H1 (cell line): ENCODE data around the gene UCKL1. TPM values are rescaled to one million over a fixed set of nuclear protein-coding genes. Genes with fewer than 3 reads are reported as not detected.
"Not testable (repeated sequence)": the region's sequence is repeated elsewhere in the genome, so short reads cannot be mapped to it uniquely, and the experiment has no call there.

Experiments
- CTCF ChIA-PET: fragments of 300-600 bp; sonication (Branson Sonifier 250); formaldehyde crosslinking; loops from one replicate; lab custom pipeline; 2021; ENCODE audit not compliant: partially characterized antibody; lab: Charles Lee
- POLR2A ChIA-PET: fragments of 300-600 bp; sonication (Branson Sonifier 250); formaldehyde crosslinking; loops from one replicate; lab custom pipeline; 2021; ENCODE audit warnings: inconsistent platforms; ENCODE audit not compliant: partially characterized antibody; lab: Charles Lee
- DNase-seq, 2 experiments: peaks; one replicate each; pipeline versions ENCODE4 v3.0.0 to v3.0.0-alpha.2; 2010 to 2022; ENCODE audit warnings: low spot score in 2 of 2, low read depth in 1 of 2, mixed read lengths in 1 of 2
- FAIRE-seq: peaks from 2 replicates; lab custom pipeline; 2011; peaks lifted over from hg19 to GRCh38; lab: Jason Lieb, UNC
- H2AFZ ChIP-seq: 2 replicates; pipeline ENCODE4 v1.8.1; 2012; ENCODE audit warnings: low read length, inconsistent platforms
- H2AK5ac ChIP-seq: 2 replicates; pipeline ENCODE4 v1.6.1; 2013; ENCODE audit warnings: low read depth, low read length
- H2BK120ac ChIP-seq: replicated peaks from 2 replicates; pipeline ENCODE3; 2013; ENCODE audit warnings: low read depth, low read length, inconsistent platforms
- H2BK12ac ChIP-seq: 2 replicates; pipeline ENCODE4 v1.6.1; 2013; ENCODE audit warnings: low read depth, low read length
- H2BK15ac ChIP-seq: 2 replicates; pipeline ENCODE4 v1.6.1; 2013; ENCODE audit warnings: low read length
- H2BK20ac ChIP-seq: 2 replicates; pipeline ENCODE4 v1.6.1; 2013; ENCODE audit warnings: low read length
- H2BK5ac ChIP-seq: 2 replicates; pipeline ENCODE4 v1.6.1; 2013; ENCODE audit warnings: low read depth, low read length
- H3K14ac ChIP-seq: 2 replicates; pipeline ENCODE4 v1.6.1; 2013; ENCODE audit warnings: inconsistent platforms; ENCODE audit not compliant: insufficient read length
- H3K18ac ChIP-seq: 2 replicates; pipeline ENCODE4 v1.6.1; 2013; ENCODE audit warnings: low read length; ENCODE audit errors: extremely low read depth
- H3K23ac ChIP-seq: 2 replicates; pipeline ENCODE4 v1.6.1; 2013; ENCODE audit warnings: inconsistent platforms; ENCODE audit not compliant: insufficient read length
- H3K23me2 ChIP-seq: 2 replicates; pipeline ENCODE4 v1.6.1; 2013; ENCODE audit warnings: low read depth, low read length
- H3K27ac ChIP-seq: 2 replicates; pipeline ENCODE4 v1.6.1; 2011; ENCODE audit warnings: low read depth, low read length, inconsistent platforms
- H3K27me3 ChIP-seq, 4 experiments: replicated peaks in 1 of 4; 1 replicate in 1 of 4; 2 replicates in 3 of 4; pipeline versions ENCODE4 v1.6.1 to v1.8.1; 2011 to 2013; ENCODE audit warnings: low read length in 3 of 4, mild to moderate bottlenecking in 3 of 4, inconsistent platforms in 2 of 4, mixed read lengths in 2 of 4, moderate library complexity in 1 of 4; ENCODE audit not compliant: control insufficient read depth in 3 of 4, insufficient read depth in 3 of 4; ENCODE audit errors: extremely low read depth in 1 of 4
- H3K36me3 ChIP-seq, 4 experiments: 2 replicates each; pipeline versions ENCODE4 v1.6.1 to v1.8.1; 2011 to 2013; ENCODE audit warnings: mild to moderate bottlenecking in 4 of 4, low read length in 3 of 4, moderate library complexity in 2 of 4, control low read depth in 1 of 4, inconsistent platforms in 1 of 4; ENCODE audit not compliant: insufficient read depth in 4 of 4, control insufficient read depth in 2 of 4
- H3K4ac ChIP-seq: replicated peaks from 2 replicates; pipeline ENCODE3; 2013; ENCODE audit warnings: low read length, low read depth, mixed read lengths, inconsistent platforms; ENCODE audit not compliant: insufficient read length
- H3K4me1 ChIP-seq, 4 experiments: replicated peaks in 1 of 4; 1 replicate in 1 of 4; 2 replicates in 3 of 4; pipeline versions ENCODE4 v1.6.1 to v1.8.1; 2011 to 2013; ENCODE audit warnings: low read length in 3 of 4, inconsistent platforms in 2 of 4, mixed read lengths in 1 of 4; ENCODE audit not compliant: insufficient read depth in 4 of 4, control insufficient read depth in 3 of 4
- H3K4me2 ChIP-seq, 2 experiments: 2 replicates each; pipeline versions ENCODE4 v1.6.1 to v1.8.1; 2011 to 2013; ENCODE audit warnings: low read depth in 2 of 2, low read length in 2 of 2, control low read depth in 1 of 2, inconsistent platforms in 1 of 2, mild to moderate bottlenecking in 1 of 2; ENCODE audit not compliant: insufficient read depth in 1 of 2
- H3K4me3 ChIP-seq, 4 experiments: fragments of 200-600, 300-600 bp in 1 of 4; sonication (generic), shearing (Covaris generic), sonication (Bioruptor Twin) in 1 of 4; 2 replicates each; pipeline versions ENCODE4 v1.5.1 to v1.8.1; 2011 to 2016; ENCODE audit warnings: low read length in 4 of 4, low read depth in 3 of 4, control low read depth in 2 of 4, inconsistent platforms in 2 of 4, mild to moderate bottlenecking in 2 of 4, mixed read lengths in 1 of 4, moderate library complexity in 1 of 4; ENCODE audit not compliant: insufficient read depth in 2 of 4; ENCODE audit errors: extremely low read depth in 1 of 4
- H3K56ac ChIP-seq: replicated peaks from 2 replicates; pipeline ENCODE3; 2013; ENCODE audit warnings: low read depth, mild to moderate bottlenecking, mixed read lengths, low read length, inconsistent platforms; ENCODE audit not compliant: insufficient read length
- H3K79me1 ChIP-seq: 2 replicates; pipeline ENCODE4 v1.6.1; 2013; ENCODE audit warnings: low read depth, low read length, control low read depth
- H3K79me2 ChIP-seq, 2 experiments: 2 replicates each; pipeline versions ENCODE4 v1.6.1 to v1.8.1; 2012 to 2013; ENCODE audit warnings: low read length in 2 of 2, mild to moderate bottlenecking in 2 of 2, inconsistent platforms in 1 of 2; ENCODE audit not compliant: insufficient read depth in 2 of 2, control insufficient read depth in 1 of 2
- H3K9ac ChIP-seq, 4 experiments: replicated peaks in 1 of 4; 1 replicate in 1 of 4; 2 replicates in 3 of 4; pipeline versions ENCODE4 v1.6.1 to v1.8.1; 2011 to 2013; ENCODE audit warnings: low read depth in 3 of 4, low read length in 3 of 4, control low read depth in 2 of 4, mild to moderate bottlenecking in 2 of 4, moderate library complexity in 2 of 4, inconsistent platforms in 1 of 4; ENCODE audit errors: extremely low read depth in 1 of 4
- H3K9me3 ChIP-seq, 2 experiments: 2 replicates each; pipeline versions ENCODE4 v1.6.1 to v1.8.1; 2012 to 2013; ENCODE audit warnings: mild to moderate bottlenecking in 2 of 2, moderate library complexity in 2 of 2, control low read depth in 1 of 2, inconsistent platforms in 1 of 2, low read depth in 1 of 2, low read length in 1 of 2, mixed read lengths in 1 of 2; ENCODE audit not compliant: insufficient read depth in 2 of 2
- H4K20me1 ChIP-seq, 2 experiments: replicated peaks in 1 of 2; 2 replicates each; pipeline versions ENCODE3 to v1.8.1; 2011 to 2013; ENCODE audit warnings: inconsistent platforms in 2 of 2, low read length in 2 of 2, mild to moderate bottlenecking in 1 of 2; ENCODE audit not compliant: insufficient read depth in 2 of 2, control insufficient read depth in 1 of 2
- H4K5ac ChIP-seq: 2 replicates; pipeline ENCODE4 v1.6.1; 2013; ENCODE audit warnings: low read length, low read depth, mixed read lengths, inconsistent platforms; ENCODE audit not compliant: insufficient read length
- H4K8ac ChIP-seq: 2 replicates; pipeline ENCODE4 v1.8.0; 2013; ENCODE audit warnings: mild to moderate bottlenecking, moderate library complexity, low read length, inconsistent platforms; ENCODE audit not compliant: insufficient read depth; ENCODE audit errors: extremely low read depth
- H4K91ac ChIP-seq: replicated peaks from 2 replicates; pipeline ENCODE3; 2013; ENCODE audit warnings: low read length, mixed read lengths, inconsistent platforms; ENCODE audit not compliant: insufficient read length
- WGBS, 2 experiments: shearing (Covaris generic) in 1 of 2; methylation state at CpG; one replicate each; pipeline versions ENCODE4 v1.1.6 to v1.1.7; 2013 to 2015; ENCODE audit warnings: low lambda C conversion rate in 2 of 2, mixed read lengths in 2 of 2, inconsistent platforms in 1 of 2, low coverage in 1 of 2, missing lambda C conversion rate in 1 of 2; ENCODE audit not compliant: insufficient replicate concordance in 2 of 2, insufficient coverage in 1 of 2, insufficient read length in 1 of 2; ENCODE audit errors: extremely low coverage in 1 of 2, missing lambda C conversion rate in 1 of 2; 5-methylcytosine and 5-hydroxymethylcytosine counted together
- polyA plus RNA-seq, 7 experiments: library from polyadenylated mRNA; depleted of rRNA in 3 of 7; stranded (reverse) in 5 of 7; unstranded in 2 of 7; fragments of >200 nt in 5 of 7; fragments of 200-250 nt in 2 of 7; gene quantifications; 1 replicate in 5 of 7; 2 replicates in 1 of 7; 4 replicates in 1 of 7; pipeline versions ENCODE4 v1.2.1 to v1.2.3, GENCODE V29; 2011 to 2013; ENCODE audit warnings: missing spikeins in 2 of 7, mixed read lengths in 2 of 7
- total RNA-seq: library from RNA; stranded (reverse); fragmentation: NEBNext Ultra II Directional; extraction: Animal tissue kit (Norgen Biotek cat#: 25700); gene quantifications from 2 replicates; pipeline ENCODE4 v1.2.1, GENCODE V29; 2021

UCKL1 gene
- total and polyA plus RNA-seq, 2 of the 8 experiments (the other 6 are each of a cell fraction or from before 2014, with no cell fraction given), result 36.5 to 91.2 TPM

DNA sequence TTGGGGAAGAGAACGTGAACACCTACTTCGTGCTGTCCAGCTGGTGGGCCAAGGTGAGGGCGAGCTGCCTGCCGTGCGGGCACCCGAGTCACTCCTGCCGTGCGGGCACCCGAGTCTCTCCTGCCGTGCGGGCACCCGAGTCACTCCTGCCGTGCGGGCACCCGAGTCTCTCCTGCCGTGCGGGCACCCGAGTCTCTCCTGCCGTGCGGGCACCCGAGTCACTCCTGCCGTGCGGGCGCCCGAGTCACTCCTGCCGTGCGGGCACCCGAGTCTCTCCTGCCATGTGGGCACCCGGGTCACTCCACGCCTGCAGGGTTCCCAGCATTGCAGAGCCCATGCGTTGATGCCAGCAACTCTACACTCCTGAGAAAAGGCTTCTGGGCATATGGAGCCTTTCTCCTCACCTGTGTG, 26.7 kb downstream of the UCKL1 start:
- H2BK20ac ChIP-seq, H4K91ac ChIP-seq, H3K4ac ChIP-seq, H2BK5ac ChIP-seq, H3K18ac ChIP-seq, H3K4me3 ChIP-seq, H3K14ac ChIP-seq, H3K56ac ChIP-seq, POLR2A ChIA-PET, H2BK12ac ChIP-seq, H2AFZ ChIP-seq, H3K23me2 ChIP-seq, H3K4me2 ChIP-seq, H2BK120ac ChIP-seq, DNase-seq, H4K8ac ChIP-seq, H3K9ac ChIP-seq, H3K23ac ChIP-seq, H3K4me1 ChIP-seq, H2BK15ac ChIP-seq, H3K9me3 ChIP-seq, FAIRE-seq, H3K27me3 ChIP-seq, H4K5ac ChIP-seq, H3K79me2 ChIP-seq, H3K27ac ChIP-seq, H2AK5ac ChIP-seq, H3K79me1 ChIP-seq: not testable (repeated sequence)
- 97% methylated on average over 31 of the region's 31 CpGs; no CpG with 5 or more reads in 1 of the 2 experiments for WGBS, 2 experiments
- CTCF ChIA-PET, result interaction anchor here (1.0 to 1.8 kb wide), 2 partner anchors 11 to 44 kb away, joined by 3 to 6 read pairs; no protein-coding TSS in a partner anchor
- H3K36me3 ChIP-seq, result peaks cover 2 to 28% (median 18%) of the 10 kb centered on the region in 4 experiments; a peak in 6 of 8 replicates
- peaks cover 6 to 11% of the 10 kb centered on the region in 2 experiments for H4K20me1 ChIP-seq
